Breast epithelium (tissue), 4 donors: ENCODE results near the gene SPATA2L. TPM values are rescaled to one million over a fixed set of nuclear protein-coding genes. Genes with fewer than 3 reads are reported as not detected.
A peak's percentile ranks its signal among the peaks of the same experiment; 100 is the strongest.

Experiments
- DNase-seq, 2 donors: peaks; one replicate each; pipeline ENCODE4 v3.0.0-alpha.2; 2019; ENCODE audit warnings: low spot score in 2 of 2
- H3K27ac ChIP-seq, 2 donors: fragments of 200-600 bp; sonication (generic) in 1 of 2; one replicate each; pipeline ENCODE4 v1.5.1; 2016 to 2019; ENCODE audit warnings: mild to moderate bottlenecking in 1 of 2
- H3K27me3 ChIP-seq, 2 donors: fragments of 200-600 bp; sonication (generic) in 1 of 2; one replicate each; pipeline versions ENCODE4 v1.5.1 to v1.6.0; 2017 to 2019; ENCODE audit warnings: control low read depth in 1 of 2, mild to moderate bottlenecking in 1 of 2
- H3K36me3 ChIP-seq: fragments of 200-600 bp; one replicate; pipeline ENCODE4 v1.5.1; 2019
- H3K4me1 ChIP-seq, 2 donors: fragments of 200-600 bp; sonication (generic); one replicate each; pipeline ENCODE4 v1.5.1; 2016 to 2019; ENCODE audit warnings: control low read depth in 1 of 2
- H3K4me3 ChIP-seq, 3 donors: fragments of 200-600 bp; sonication (generic); 1 replicate in 2 of 3; 2 replicates in 1 of 3; pipeline ENCODE4 v1.5.1; 2016 to 2019; ENCODE audit warnings: mild to moderate bottlenecking in 3 of 3, moderate library complexity in 2 of 3
- H3K9me3 ChIP-seq, 2 donors: fragments of 200-600 bp; sonication (generic) in 1 of 2; one replicate each; pipeline ENCODE4 v1.5.1; 2016 to 2019; ENCODE audit warnings: control low read depth in 1 of 2
- POLR2A ChIP-seq: fragments of 450-650 bp; IDR thresholded peaks from one replicate; pipeline ENCODE4 v1.6.1; 2016; ENCODE audit warnings: antibody characterized with exemption, mild to moderate bottlenecking, moderate library complexity
- POLR2AphosphoS5 ChIP-seq, 3 donors: sonication (generic); formaldehyde crosslinking; IDR thresholded peaks; one replicate each; pipeline ENCODE4 v1.6.1; 2017; ENCODE audit warnings: antibody characterized with exemption in 3 of 3
- intact Hi-C: fragments of 100-400 bp; cut with DNase I; formaldehyde crosslinking; loops from one replicate; pipeline ENCODE4 v1.15.1; 2023; ENCODE audit warnings: low total_unique reads
- total RNA-seq, 3 donors: library from RNA; depleted of rRNA; stranded (reverse); fragments of >200 nt; gene quantifications; one replicate each; pipeline ENCODE4 v1.1.0, GENCODE V29; 2016
- TF ChIP-seq, protein P1 (sequence below), 3 donors: fragments of 450-650 bp; IDR thresholded peaks; one replicate each; pipeline ENCODE4 v1.5.1; 2016 to 2017; ENCODE audit warnings: antibody characterized with exemption in 3 of 3, mild to moderate bottlenecking in 3 of 3, moderate library complexity in 3 of 3

Gene SPATA2L
- total RNA-seq, 3 donors from 2014 or later = 9.0 to 15.1 (median 14.3) TPM

DNA sequence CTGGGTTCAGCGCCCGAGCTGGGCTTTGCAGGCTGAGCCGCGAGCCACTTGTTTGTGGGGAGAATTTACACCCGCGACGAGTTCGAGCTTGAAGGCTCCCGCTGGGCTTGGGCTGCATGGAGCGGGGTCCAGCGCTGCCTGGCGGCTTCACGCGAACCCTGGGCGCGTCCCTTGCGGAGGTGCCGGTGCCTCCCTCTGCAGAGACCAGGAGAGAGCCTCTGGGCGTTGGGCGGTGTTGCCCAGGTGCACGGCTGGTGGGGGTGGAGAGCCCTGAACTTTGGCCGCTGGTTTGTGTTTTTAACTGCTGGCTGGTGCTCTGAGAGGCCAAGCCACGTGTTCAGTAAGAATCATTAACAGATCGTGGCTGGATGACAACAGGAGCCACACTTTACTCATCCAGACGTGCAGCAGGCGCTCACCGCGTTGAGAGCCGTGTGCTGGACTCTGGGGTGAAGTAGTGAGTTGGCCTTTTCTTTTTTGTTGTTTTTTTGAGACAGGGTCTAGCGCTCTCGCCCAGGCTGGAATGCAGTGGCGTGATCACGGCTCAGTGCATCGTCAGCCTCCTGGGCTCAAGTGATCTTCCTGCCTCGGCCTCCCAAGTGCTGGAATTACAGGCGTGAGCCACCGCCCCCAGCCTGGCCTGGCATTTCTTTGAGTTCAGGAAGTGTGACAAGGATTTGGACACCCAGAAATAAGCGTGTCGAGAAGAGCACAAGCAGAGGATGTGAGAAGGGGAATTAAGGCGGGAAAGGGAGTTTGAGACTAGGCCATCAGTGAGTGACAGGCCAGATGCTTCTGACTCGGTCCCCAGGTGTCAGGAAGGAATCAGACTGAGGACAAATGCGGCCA lies 14.2 kb downstream of the SPATA2L start:
- Histone ChIP-seq H3K27ac (peak overlapping the region; percentile 77 to 93), H3K4me1 (peaks cover 7% of the 10 kb centered on the region in 2 donors), H3K9me3 (no peaks in the 10 kb centered on the region), H3K36me3 (no peaks in the 10 kb centered on the region), H3K4me3 (peak overlapping the region; percentile 76 to 87 (median 77)), H3K27me3 (no peaks in the 10 kb centered on the region)
- intact Hi-C loops = no loop called here
- TF ChIP-seq POLR2AphosphoS5 (IDR thresholded peaks at IDR 0.05) (no peak), POLR2A (no peak)
- TF ChIP-seq, protein P1, sequence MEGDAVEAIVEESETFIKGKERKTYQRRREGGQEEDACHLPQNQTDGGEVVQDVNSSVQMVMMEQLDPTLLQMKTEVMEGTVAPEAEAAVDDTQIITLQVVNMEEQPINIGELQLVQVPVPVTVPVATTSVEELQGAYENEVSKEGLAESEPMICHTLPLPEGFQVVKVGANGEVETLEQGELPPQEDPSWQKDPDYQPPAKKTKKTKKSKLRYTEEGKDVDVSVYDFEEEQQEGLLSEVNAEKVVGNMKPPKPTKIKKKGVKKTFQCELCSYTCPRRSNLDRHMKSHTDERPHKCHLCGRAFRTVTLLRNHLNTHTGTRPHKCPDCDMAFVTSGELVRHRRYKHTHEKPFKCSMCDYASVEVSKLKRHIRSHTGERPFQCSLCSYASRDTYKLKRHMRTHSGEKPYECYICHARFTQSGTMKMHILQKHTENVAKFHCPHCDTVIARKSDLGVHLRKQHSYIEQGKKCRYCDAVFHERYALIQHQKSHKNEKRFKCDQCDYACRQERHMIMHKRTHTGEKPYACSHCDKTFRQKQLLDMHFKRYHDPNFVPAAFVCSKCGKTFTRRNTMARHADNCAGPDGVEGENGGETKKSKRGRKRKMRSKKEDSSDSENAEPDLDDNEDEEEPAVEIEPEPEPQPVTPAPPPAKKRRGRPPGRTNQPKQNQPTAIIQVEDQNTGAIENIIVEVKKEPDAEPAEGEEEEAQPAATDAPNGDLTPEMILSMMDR (IDR thresholded peaks at IDR 0.05) = no peak
- DNase-seq = no peak

DNA sequence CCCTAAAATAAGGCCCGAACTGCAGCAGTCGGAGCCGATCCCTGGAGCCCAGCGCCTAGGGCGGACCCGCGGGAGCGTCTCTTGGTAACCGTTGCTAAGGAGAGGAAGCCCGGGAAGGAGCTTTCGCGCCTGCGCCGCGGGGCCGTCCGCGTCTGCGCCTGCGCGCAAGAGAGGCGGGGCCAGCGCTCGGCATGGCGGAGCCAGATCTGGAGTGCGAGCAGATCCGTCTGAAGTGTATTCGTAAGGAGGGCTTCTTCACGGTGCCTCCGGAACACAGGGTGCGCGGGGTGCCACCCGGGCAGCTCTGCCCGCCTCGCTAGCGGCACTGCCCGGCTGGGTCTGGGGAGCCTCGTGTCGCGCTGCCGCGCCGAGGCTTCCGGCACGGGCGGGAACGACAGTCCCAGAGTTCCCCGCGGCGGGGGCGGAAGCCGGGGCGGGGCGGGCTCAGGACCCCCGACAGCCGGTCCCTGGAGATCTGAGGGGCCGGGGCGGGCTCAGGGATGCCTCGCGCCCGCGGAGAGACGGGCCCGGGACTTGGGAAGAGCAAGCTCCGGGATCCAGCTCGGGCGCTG lies 14.9 kb downstream of the SPATA2L start, which contains the start of gene CDK10:
Gene CDK10 (plus strand): TSS at position 170 of the 572 bp plus-strand sequence. CDS start 22 bp downstream, at position 192.
- H3K4me3 ChIP-seq = peak within 1 kb of the TSS; percentile 76 to 87 (median 77)
- H3K36me3 ChIP-seq = no peaks in the 10 kb centered on the region
- peaks cover 7% of the 10 kb centered on the region in 2 donors for H3K4me1 ChIP-seq
- intact Hi-C loops = no loop called here
- peak; percentile 77 to 86 for DNase-seq
- no peaks in the 10 kb centered on the region for H3K9me3 ChIP-seq
- peak within 1 kb of the TSS; percentile 77 to 93 for H3K27ac ChIP-seq
- peak; percentile 73 to 90 (median 74) for TF ChIP-seq POLR2AphosphoS5 (IDR thresholded peaks at IDR 0.05)
- TF ChIP-seq POLR2A = peak; percentile 51
- TF ChIP-seq, protein P1 (IDR thresholded peaks at IDR 0.05) = no peak
- H3K27me3 ChIP-seq = no peaks in the 10 kb centered on the region

DNA sequence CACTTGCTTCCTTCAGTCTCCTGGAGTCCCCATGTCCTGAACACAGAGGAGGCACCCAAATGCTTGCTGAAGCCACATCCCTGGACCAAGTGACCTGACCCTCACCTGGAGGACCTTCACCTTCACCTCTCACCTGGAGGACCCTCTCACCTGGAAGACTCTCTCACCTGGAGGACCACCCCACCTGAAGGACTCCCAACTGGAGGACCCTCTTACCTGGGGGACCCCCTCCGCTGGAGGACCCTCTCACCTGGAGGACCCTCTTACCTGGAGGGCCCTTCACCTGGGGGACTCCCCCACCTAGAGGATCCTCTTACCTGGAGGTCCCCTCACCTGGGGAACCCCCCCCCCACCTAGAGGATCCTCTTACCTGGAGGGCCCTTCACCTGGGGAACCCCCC lies 15.6 kb downstream of the SPATA2L start:
- Histone ChIP-seq H3K36me3 (no peaks in the 10 kb centered on the region), H3K27me3 (no peaks in the 10 kb centered on the region), H3K27ac (no peak overlapping the region), H3K4me1 (peaks cover 7% of the 10 kb centered on the region in 2 donors), H3K4me3 (peak overlapping the region in 2 of 3 donors; percentile 77 to 87), H3K9me3 (no peaks in the 10 kb centered on the region)
- DNase-seq = no peak
- intact Hi-C loops = no loop called here
- TF ChIP-seq, protein P1 (IDR thresholded peaks at IDR 0.05) = no peak
- no peak for TF ChIP-seq POLR2A
- no peak for TF ChIP-seq POLR2AphosphoS5 (IDR thresholded peaks at IDR 0.05)

GRCh38 chr16:89678258-89678657 lies 23.2 kb downstream of the SPATA2L start:
- H3K27me3 ChIP-seq = no peaks in the 10 kb centered on the region
- H3K4me1 ChIP-seq = no peaks in the 10 kb centered on the region
- no peak for DNase-seq

More at GRCh38 chr16:89678258-89678657, 23.2 kb downstream of the SPATA2L start:
- no peak overlapping the region for H3K4me3 ChIP-seq
- no peak overlapping the region for H3K27ac ChIP-seq
- H3K9me3 ChIP-seq = no peaks in the 10 kb centered on the region
- H3K36me3 ChIP-seq = no peaks in the 10 kb centered on the region
- intact Hi-C loops = no loop called here
- TF ChIP-seq POLR2AphosphoS5 (IDR thresholded peaks at IDR 0.05) (no peak), POLR2A (no peak)
- TF ChIP-seq, protein P1 (IDR thresholded peaks at IDR 0.05) = no peak
